SK-N-SH treated with all-trans-retinoic acid at 6 μM for 48 hours (cell line): Measurements from ENCODE around the gene NEBL.

ENCODE experiments used
- ATAC-seq: fragments of 200-7000 bp; cut with Tn5 transposase; 3 replicates; pipeline ENCODE4 v1.9.1; 2020; ENCODE audit warnings: mild to moderate bottlenecking, moderate library complexity
- BACH2 ChIP-seq: fragments of 250-450 bp; sonication (Bioruptor Pico); IDR thresholded peaks from 2 replicates; pipeline ENCODE4 v1.9.0; 2021; ENCODE audit warnings: mild to moderate bottlenecking, borderline replicate concordance
- CSDC2 ChIP-seq: fragments of 250-450 bp; sonication (Bioruptor Pico); IDR thresholded peaks from 2 replicates; pipeline ENCODE4 v1.5.0; 2020; ENCODE audit warnings: mild to moderate bottlenecking, moderate library complexity
- ESRRG ChIP-seq: fragments of 250-450 bp; sonication (Bioruptor Pico); IDR thresholded peaks from 2 replicates; pipeline ENCODE4 v1.6.1; 2021; ENCODE audit warnings: mild to moderate bottlenecking
- GLIS3 ChIP-seq: fragments of 250-450 bp; sonication (Bioruptor Pico); IDR thresholded peaks from 2 replicates; pipeline ENCODE4 v1.5.0; 2020; ENCODE audit warnings: mild to moderate bottlenecking, moderate library complexity
- ISL1 ChIP-seq: fragments of 250-450 bp; sonication (Bioruptor Pico); IDR thresholded peaks from 2 replicates; pipeline ENCODE4 v2.1.2; 2022; ENCODE audit warnings: mild to moderate bottlenecking, moderate library complexity
- OSR1 ChIP-seq: fragments of 250-450 bp; sonication (Bioruptor Pico); IDR thresholded peaks from 2 replicates; pipeline ENCODE4 v1.8.0; 2022; ENCODE audit warnings: moderate library complexity, mild to moderate bottlenecking, inconsistent platforms
- PPARA ChIP-seq: fragments of 250-450 bp; sonication (Bioruptor Pico); IDR thresholded peaks from 2 replicates; pipeline ENCODE4 v1.5.0; 2020; ENCODE audit warnings: mild to moderate bottlenecking, borderline replicate concordance
- RARB ChIP-seq: fragments of 250-450 bp; sonication (Bioruptor Pico); IDR thresholded peaks from 2 replicates; pipeline ENCODE4 v1.8.0; 2021; ENCODE audit warnings: mild to moderate bottlenecking, moderate library complexity
- SNAI2 ChIP-seq: fragments of 250-450 bp; sonication (Bioruptor Pico); IDR thresholded peaks from 2 replicates; pipeline ENCODE4 v1.5.0; 2020; ENCODE audit warnings: mild to moderate bottlenecking, moderate library complexity
- TCF4 ChIP-seq: fragments of 250-450 bp; sonication (Bioruptor Pico); IDR thresholded peaks from 2 replicates; pipeline ENCODE4 v1.8.0; 2021; ENCODE audit warnings: mild to moderate bottlenecking, moderate library complexity, borderline replicate concordance
- TOX ChIP-seq: fragments of 250-450 bp; sonication (Bioruptor Pico); IDR thresholded peaks from 2 replicates; pipeline ENCODE4 v1.8.0; 2021; ENCODE audit warnings: mild to moderate bottlenecking, moderate library complexity, borderline replicate concordance
- ZFP3 ChIP-seq: fragments of 250-450 bp; sonication (Bioruptor Pico); IDR thresholded peaks from 2 replicates; pipeline ENCODE4 v1.5.0; 2020; ENCODE audit warnings: mild to moderate bottlenecking, moderate library complexity
- ZFP30 ChIP-seq: fragments of 450-650 bp; formaldehyde crosslinking; IDR thresholded peaks from 2 replicates; pipeline ENCODE4 v1.5.0; 2022; ENCODE audit warnings: mild to moderate bottlenecking, moderate library complexity
- ZNF565 ChIP-seq: fragments of 450-650 bp; formaldehyde crosslinking; conservative IDR thresholded peaks from 2 replicates; pipeline ENCODE4 v1.5.0; 2020; ENCODE audit warnings: low read depth, mild to moderate bottlenecking, moderate library complexity
- ZNF8 ChIP-seq: fragments of 450-650 bp; formaldehyde crosslinking; IDR thresholded peaks from 2 replicates; pipeline ENCODE4 v1.5.0; 2020; ENCODE audit warnings: mild to moderate bottlenecking, moderate library complexity
- TF ChIP-seq, protein P1 (sequence below): fragments of 250-450 bp; sonication (Bioruptor Pico); IDR thresholded peaks from 2 replicates; pipeline ENCODE4 v1.5.0; 2020; ENCODE audit warnings: mild to moderate bottlenecking, moderate library complexity
- TF ChIP-seq, protein P2 (sequence below): fragments of 250-450 bp; sonication (Bioruptor Pico); IDR thresholded peaks from 2 replicates; pipeline ENCODE4 v1.5.1; 2020; ENCODE audit warnings: low read depth, mild to moderate bottlenecking, moderate library complexity
- TF ChIP-seq, protein P3 (sequence below): fragments of 250-450 bp; sonication (Bioruptor Pico); IDR thresholded peaks from 2 replicates; pipeline ENCODE4 v1.5.1; 2021; ENCODE audit warnings: mild to moderate bottlenecking, moderate library complexity
- TF ChIP-seq, protein P4 (sequence below): fragments of 250-450 bp; sonication (Bioruptor Pico); IDR thresholded peaks from 2 replicates; pipeline ENCODE4 v1.8.0; 2021; ENCODE audit warnings: low read depth, mild to moderate bottlenecking, moderate library complexity, borderline replicate concordance
- TF ChIP-seq, protein P5 (sequence below): fragments of 250-450 bp; sonication (Bioruptor Pico); IDR thresholded peaks from 2 replicates; pipeline ENCODE4 v1.8.0; 2020; ENCODE audit warnings: mild to moderate bottlenecking, moderate library complexity, borderline replicate concordance

NEBL gene

DNA sequence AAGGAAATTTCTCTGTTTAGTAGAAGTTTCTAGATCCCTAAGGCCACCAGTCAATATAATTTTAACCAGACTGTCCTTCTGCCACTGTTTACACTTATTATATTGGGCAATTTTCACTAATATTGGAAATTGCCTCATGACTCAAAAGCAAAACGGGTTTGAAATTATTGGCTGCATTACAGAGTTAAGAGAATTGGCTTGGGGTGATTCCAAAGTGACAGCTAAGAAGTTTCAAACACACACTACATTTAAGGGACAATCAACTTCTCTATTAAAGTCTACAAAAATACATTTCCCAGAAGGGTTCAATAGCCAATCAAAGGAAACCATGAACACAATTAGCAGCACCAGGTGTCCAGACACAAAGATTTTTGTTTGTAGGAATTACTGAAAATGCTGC, 111.9 kb downstream of the NEBL start:
- ATAC-seq: no peak
- TF ChIP-seq TOX (CRISPR knock-in tag) (no peak), SNAI2 (CRISPR knock-in tag) (no peak), PPARA (CRISPR knock-in tag) (no peak), ZFP30 (no peak), ISL1 (CRISPR knock-in tag) (no peak), BACH2 (no peak), OSR1 (CRISPR knock-in tag) (no peak), RARB (CRISPR knock-in tag) (no peak), ESRRG (CRISPR knock-in tag) (no peak), TCF4 (CRISPR knock-in tag) (no peak)
- TF ChIP-seq, protein P1, sequence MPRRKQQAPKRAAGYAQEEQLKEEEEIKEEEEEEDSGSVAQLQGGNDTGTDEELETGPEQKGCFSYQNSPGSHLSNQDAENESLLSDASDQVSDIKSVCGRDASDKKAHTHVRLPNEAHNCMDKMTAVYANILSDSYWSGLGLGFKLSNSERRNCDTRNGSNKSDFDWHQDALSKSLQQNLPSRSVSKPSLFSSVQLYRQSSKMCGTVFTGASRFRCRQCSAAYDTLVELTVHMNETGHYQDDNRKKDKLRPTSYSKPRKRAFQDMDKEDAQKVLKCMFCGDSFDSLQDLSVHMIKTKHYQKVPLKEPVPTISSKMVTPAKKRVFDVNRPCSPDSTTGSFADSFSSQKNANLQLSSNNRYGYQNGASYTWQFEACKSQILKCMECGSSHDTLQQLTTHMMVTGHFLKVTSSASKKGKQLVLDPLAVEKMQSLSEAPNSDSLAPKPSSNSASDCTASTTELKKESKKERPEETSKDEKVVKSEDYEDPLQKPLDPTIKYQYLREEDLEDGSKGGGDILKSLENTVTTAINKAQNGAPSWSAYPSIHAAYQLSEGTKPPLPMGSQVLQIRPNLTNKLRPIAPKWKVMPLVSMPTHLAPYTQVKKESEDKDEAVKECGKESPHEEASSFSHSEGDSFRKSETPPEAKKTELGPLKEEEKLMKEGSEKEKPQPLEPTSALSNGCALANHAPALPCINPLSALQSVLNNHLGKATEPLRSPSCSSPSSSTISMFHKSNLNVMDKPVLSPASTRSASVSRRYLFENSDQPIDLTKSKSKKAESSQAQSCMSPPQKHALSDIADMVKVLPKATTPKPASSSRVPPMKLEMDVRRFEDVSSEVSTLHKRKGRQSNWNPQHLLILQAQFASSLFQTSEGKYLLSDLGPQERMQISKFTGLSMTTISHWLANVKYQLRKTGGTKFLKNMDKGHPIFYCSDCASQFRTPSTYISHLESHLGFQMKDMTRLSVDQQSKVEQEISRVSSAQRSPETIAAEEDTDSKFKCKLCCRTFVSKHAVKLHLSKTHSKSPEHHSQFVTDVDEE (CRISPR knock-in tag): no peak
- TF ChIP-seq, protein P2, sequence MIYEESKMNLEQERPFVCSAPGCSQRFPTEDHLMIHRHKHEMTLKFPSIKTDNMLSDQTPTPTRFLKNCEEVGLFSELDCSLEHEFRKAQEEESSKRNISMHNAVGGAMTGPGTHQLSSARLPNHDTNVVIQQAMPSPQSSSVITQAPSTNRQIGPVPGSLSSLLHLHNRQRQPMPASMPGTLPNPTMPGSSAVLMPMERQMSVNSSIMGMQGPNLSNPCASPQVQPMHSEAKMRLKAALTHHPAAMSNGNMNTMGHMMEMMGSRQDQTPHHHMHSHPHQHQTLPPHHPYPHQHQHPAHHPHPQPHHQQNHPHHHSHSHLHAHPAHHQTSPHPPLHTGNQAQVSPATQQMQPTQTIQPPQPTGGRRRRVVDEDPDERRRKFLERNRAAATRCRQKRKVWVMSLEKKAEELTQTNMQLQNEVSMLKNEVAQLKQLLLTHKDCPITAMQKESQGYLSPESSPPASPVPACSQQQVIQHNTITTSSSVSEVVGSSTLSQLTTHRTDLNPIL (CRISPR knock-in tag): no peak
- TF ChIP-seq, protein P3, sequence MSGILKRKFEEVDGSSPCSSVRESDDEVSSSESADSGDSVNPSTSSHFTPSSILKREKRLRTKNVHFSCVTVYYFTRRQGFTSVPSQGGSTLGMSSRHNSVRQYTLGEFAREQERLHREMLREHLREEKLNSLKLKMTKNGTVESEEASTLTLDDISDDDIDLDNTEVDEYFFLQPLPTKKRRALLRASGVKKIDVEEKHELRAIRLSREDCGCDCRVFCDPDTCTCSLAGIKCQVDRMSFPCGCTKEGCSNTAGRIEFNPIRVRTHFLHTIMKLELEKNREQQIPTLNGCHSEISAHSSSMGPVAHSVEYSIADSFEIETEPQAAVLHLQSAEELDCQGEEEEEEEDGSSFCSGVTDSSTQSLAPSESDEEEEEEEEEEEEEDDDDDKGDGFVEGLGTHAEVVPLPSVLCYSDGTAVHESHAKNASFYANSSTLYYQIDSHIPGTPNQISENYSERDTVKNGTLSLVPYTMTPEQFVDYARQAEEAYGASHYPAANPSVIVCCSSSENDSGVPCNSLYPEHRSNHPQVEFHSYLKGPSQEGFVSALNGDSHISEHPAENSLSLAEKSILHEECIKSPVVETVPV (CRISPR knock-in tag): no peak
- TF ChIP-seq, protein P4, sequence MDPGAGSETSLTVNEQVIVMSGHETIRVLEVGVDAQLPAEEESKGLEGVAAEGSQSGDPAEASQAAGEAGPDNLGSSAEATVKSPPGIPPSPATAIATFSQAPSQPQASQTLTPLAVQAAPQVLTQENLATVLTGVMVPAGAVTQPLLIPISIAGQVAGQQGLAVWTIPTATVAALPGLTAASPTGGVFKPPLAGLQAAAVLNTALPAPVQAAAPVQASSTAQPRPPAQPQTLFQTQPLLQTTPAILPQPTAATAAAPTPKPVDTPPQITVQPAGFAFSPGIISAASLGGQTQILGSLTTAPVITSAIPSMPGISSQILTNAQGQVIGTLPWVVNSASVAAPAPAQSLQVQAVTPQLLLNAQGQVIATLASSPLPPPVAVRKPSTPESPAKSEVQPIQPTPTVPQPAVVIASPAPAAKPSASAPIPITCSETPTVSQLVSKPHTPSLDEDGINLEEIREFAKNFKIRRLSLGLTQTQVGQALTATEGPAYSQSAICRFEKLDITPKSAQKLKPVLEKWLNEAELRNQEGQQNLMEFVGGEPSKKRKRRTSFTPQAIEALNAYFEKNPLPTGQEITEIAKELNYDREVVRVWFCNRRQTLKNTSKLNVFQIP (CRISPR knock-in tag): no peak

DNA sequence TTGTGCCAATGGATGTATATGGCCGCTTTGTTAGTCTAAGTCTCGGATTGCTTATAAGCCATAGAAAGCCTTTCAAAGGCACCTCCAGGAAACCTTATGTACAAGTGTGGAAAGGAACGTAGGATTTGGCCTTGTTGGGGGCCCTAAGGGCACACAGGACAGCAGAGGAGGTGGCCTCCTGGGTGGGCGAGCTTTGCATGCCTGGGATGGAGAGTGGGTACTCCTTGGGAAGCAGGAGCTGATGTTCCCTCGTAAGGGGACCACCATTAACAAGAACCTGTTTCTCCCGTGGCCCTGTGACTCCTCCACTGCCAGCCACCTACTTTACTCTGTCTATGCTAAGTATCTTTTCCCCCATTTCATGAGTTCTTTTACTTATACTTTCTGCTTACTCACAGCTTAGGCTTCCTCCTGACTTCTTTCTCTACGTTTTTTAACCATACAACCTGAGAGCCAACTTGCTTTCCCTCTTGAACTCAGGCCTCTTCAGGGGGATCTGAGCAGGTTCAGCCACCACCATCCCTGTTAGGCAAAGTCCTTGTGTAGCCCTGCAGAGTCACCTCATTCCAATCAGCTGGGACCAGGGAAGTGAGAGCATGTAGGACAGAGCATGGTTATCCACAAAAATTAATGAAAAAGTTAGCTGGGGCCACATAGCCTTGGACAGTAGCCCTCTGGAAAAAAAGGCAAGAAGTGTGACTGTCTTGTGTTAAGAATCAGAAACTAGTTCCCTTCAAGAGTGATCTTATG, 118.9 kb downstream of the NEBL start:
- no peak for ATAC-seq
- TF ChIP-seq RARB (CRISPR knock-in tag) (no peak), PPARA (CRISPR knock-in tag) (no peak), ZFP3 (no peak), BACH2 (no peak), TCF4 (CRISPR knock-in tag) (no peak), ZNF8 (CRISPR knock-in tag) (no peak), ESRRG (CRISPR knock-in tag) (no peak), OSR1 (CRISPR knock-in tag) (no peak)
- TF ChIP-seq, protein P5, sequence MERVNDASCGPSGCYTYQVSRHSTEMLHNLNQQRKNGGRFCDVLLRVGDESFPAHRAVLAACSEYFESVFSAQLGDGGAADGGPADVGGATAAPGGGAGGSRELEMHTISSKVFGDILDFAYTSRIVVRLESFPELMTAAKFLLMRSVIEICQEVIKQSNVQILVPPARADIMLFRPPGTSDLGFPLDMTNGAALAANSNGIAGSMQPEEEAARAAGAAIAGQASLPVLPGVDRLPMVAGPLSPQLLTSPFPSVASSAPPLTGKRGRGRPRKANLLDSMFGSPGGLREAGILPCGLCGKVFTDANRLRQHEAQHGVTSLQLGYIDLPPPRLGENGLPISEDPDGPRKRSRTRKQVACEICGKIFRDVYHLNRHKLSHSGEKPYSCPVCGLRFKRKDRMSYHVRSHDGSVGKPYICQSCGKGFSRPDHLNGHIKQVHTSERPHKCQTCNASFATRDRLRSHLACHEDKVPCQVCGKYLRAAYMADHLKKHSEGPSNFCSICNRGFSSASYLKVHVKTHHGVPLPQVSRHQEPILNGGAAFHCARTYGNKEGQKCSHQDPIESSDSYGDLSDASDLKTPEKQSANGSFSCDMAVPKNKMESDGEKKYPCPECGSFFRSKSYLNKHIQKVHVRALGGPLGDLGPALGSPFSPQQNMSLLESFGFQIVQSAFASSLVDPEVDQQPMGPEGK (CRISPR knock-in tag): no peak

DNA sequence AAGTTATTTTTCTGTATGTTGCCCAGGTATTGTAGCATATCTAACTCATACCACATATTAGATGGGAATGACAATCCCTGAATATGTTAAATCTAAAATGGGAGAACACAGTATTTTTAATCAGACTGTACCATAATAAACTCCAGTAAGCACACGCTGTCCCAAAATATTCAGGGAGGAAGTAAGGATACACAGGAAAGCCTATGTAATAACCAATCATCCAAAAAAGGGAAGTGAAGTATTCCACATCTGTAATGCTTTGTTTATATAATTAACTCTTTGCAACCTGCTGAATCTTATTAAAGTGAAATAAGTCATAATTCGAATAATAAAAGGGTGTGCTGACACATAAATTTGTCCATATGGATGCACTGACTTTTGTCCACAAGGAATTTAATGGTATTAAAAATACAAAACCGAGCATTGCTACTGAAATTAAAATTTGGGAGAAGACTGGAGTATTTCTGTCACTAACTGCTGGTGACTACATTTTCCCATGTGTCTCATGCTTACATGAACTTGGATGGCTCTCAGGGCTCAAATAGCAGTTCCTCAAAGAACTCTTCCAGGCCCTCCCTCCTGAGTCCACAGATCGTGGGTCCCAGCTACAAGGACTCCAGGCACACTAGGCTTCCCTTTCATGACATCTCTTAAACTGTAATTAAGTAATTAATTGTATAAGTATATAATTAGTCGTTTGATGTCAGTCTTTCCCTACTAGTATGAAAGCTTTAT, 120.6 kb downstream of the NEBL start:
- ATAC-seq: no peak
- TF ChIP-seq BACH2 (no peak), ZFP30 (no peak), TOX (CRISPR knock-in tag) (no peak), ISL1 (CRISPR knock-in tag) (no peak), GLIS3 (CRISPR knock-in tag) (no peak), ZFP3 (no peak), ZNF565 (no peak), TCF4 (CRISPR knock-in tag) (no peak), ZNF8 (CRISPR knock-in tag) (no peak), RARB (CRISPR knock-in tag) (no peak), SNAI2 (CRISPR knock-in tag) (no peak), CSDC2 (CRISPR knock-in tag) (no peak)
- TF ChIP-seq, protein P3 (CRISPR knock-in tag): no peak
- TF ChIP-seq, protein P1 (CRISPR knock-in tag): no peak
